ENCODE measurements around the gene EPHA10.

GRCh38 chr1:37692078-37692833 lies 72.7 kb downstream of the EPHA10 start, which contains the start of gene CDCA8:
- TF ChIP-seq CTCF (IDR thresholded peaks at IDR 0.05) (peak in 2 of 3 donors; percentile 34 to 38), POLR2AphosphoS5 (IDR thresholded peaks at IDR 0.05) (peak in 2 of 3 donors; percentile 18 to 64)
